ENCODE measurements around the gene SDHAF3.

DNA sequence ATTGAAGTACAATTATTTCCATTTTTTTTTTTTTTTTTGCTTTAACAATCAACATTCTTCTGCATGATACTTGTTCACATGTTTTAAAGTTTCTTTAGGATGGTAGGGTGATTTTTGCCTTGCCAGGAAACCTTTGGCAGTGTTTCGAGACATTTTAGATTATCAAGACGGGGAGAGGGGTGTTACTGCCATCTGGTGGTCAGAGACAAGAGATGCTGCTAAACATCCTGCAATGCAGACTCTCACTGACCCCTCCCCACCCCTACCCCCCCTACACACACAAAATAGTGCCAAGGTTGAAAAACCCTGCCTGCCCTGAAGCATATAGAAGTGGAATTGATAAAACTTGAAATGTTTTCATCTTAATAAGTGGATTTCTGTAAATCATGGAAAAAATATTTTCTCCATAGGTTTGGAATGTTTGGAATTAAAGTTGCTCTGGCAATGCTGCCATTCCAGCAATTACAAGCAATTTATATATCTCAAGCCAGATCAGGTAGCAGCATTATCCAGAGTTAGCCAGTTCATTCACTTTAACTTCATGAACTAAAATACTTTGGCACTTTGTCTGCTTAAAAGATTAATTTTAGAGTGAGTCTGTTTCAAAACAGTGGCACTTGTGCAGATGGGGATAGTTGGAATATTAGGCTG lies 62.1 kb downstream of the SDHAF3 start:
- TF ChIP-seq POLR2AphosphoS5 (IDR thresholded peaks at IDR 0.05): no peak
- TF ChIP-seq, protein P1, sequence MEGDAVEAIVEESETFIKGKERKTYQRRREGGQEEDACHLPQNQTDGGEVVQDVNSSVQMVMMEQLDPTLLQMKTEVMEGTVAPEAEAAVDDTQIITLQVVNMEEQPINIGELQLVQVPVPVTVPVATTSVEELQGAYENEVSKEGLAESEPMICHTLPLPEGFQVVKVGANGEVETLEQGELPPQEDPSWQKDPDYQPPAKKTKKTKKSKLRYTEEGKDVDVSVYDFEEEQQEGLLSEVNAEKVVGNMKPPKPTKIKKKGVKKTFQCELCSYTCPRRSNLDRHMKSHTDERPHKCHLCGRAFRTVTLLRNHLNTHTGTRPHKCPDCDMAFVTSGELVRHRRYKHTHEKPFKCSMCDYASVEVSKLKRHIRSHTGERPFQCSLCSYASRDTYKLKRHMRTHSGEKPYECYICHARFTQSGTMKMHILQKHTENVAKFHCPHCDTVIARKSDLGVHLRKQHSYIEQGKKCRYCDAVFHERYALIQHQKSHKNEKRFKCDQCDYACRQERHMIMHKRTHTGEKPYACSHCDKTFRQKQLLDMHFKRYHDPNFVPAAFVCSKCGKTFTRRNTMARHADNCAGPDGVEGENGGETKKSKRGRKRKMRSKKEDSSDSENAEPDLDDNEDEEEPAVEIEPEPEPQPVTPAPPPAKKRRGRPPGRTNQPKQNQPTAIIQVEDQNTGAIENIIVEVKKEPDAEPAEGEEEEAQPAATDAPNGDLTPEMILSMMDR (IDR thresholded peaks at IDR 0.05): peak; percentile 29 to 74 (median 45)
- no peak for TF ChIP-seq POLR2A (IDR thresholded peaks at IDR 0.05)
